ENCODE results near the gene SLC35E3. TPM values are rescaled to one million over a fixed set of nuclear protein-coding genes. Genes with fewer than 3 reads are reported as not detected.

SLC35E3 gene
- total and polyA plus RNA-seq, 2 of the 13 experiments (the other 11 are each of a cell fraction or from before 2014, with no cell fraction given), result 13.0 to 22.1 TPM

GRCh38 chr12:68807576-68808387 lies 61.8 kb downstream of the SLC35E3 start, which contains the start of gene MDM2:
Gene MDM2 (plus strand): TSS chr12:68808177. CDS start chr12:68808478, 301 bp downstream.
- Histone ChIP-seq H3K4me1 (ENCODE audit: insufficient read depth, low read length) (peaks cover 27% of the 10 kb centered on the region), H3K9me3 (ENCODE audit: low read length) (no peaks in the 10 kb centered on the region), H3K79me2 (ENCODE audit: insufficient read depth, low read length) (peaks cover 69% of the 10 kb centered on the region), H3K27me3 (ENCODE audit: control insufficient read depth in 1 of 2, insufficient read depth in 2 of 2, low read length in 2 of 2) (peaks cover 0 to 5% of the 10 kb centered on the region in 2 experiments; a peak in 1 of 5 replicates), H3K4me2 (ENCODE audit: low read depth, low read length) (peak within 1 kb of the TSS; percentile 88), H4K20me1 (ENCODE audit: insufficient read depth, low read length) (peaks cover 19% of the 10 kb centered on the region), H3K9ac (ENCODE audit: insufficient read depth, low read depth, low read length) (peak within 1 kb of the TSS; percentile 95), H2AFZ (ENCODE audit: low read length) (no peak within 1 kb of the TSS), H3K27ac (ENCODE audit: extremely low read length, insufficient read depth, low read length) (peak within 1 kb of the TSS; percentile 99), H3K36me3 (replicated peaks in 1 of 2; ENCODE audit: control insufficient read depth in 1 of 2, insufficient read depth in 2 of 2, low read length in 2 of 2) (peaks cover 0 to 6% of the 10 kb centered on the region in 2 experiments; a peak in 2 of 5 replicates), H3K4me3 (replicated peaks in 1 of 3; ENCODE audit: insufficient read depth in 1 of 3, low read depth in 2 of 3, low read length in 3 of 3) (peak within 1 kb of the TSS; percentile 82 to 94 (median 88))
- DNase-seq (ENCODE audit: low spot score) (peak; percentile 90), FAIRE-seq (peak; percentile 44), ATAC-seq (peak; percentile 73)
- in situ Hi-C loops (cut with HindIII; ENCODE audit: extremely low pct_ligation_motif_present, low pct_unique_long_range_greater_than_20kb) (loop anchor here (5.0 kb wide), 1 partner anchor 60 kb away; the partner anchor contains the start of gene SLC35E3), intact Hi-C loops (cut with micrococcal nuclease; ENCODE audit: unreplicated experiment) (loop anchor here (1.0 to 5.0 kb wide), 3 partner anchors 20 to 195 kb away; partner anchors contain the start of genes RAP1B and SLC35E3)
- POLR2A ChIA-PET, result interaction anchor here (0.5 to 3.3 kb wide), 14 partner anchors 10 to 476 kb away, joined by 3 to 184 read pairs (median 6); partner anchors contain the start of genes MDM1, RAP1B and SLC35E3
- TSS peak; percentile 95 for BruUV-seq (replicated peaks)
- under 1% methylated on average over 16 of the region's 72 CpGs for WGBS (ENCODE audit: low lambda C conversion rate)
- CTCF ChIA-PET (ENCODE audit: low intra/inter-chr PET ratio, low total read pairs), result no interaction called here
- TF ChIP-seq SP4 (CRISPR knock-in tag; IDR thresholded peaks at IDR 0.05) (peak; percentile 12; the same call in 1 of the 2 replicates), RNF2 (conservative IDR thresholded peaks at IDR 0.05; ENCODE audit: low read depth) (peak; percentile 91), KLF6 (CRISPR knock-in tag; IDR thresholded peaks at IDR 0.05) (peak; percentile 74; the same call in 1 of the 2 replicates), SOX5 (CRISPR knock-in tag; IDR thresholded peaks at IDR 0.05; ENCODE audit: borderline replicate concordance) (peak; percentile 58; the same call in 1 of the 2 replicates), SIN3A (IDR thresholded peaks at IDR 0.05; ENCODE audit: borderline replicate concordance, low read depth, low read length) (peak; percentile 39; the same call in 1 of the 2 replicates), SKIL (CRISPR knock-in tag; IDR thresholded peaks at IDR 0.05; ENCODE audit: borderline replicate concordance) (peak; percentile 83), ATRX (CRISPR knock-in tag; IDR thresholded peaks at IDR 0.05; ENCODE audit: borderline replicate concordance) (no peak), PAWR (CRISPR knock-in tag; IDR thresholded peaks at IDR 0.05; ENCODE audit: borderline replicate concordance) (no peak), ZNF614 (CRISPR knock-in tag; IDR thresholded peaks at IDR 0.05; ENCODE audit: borderline replicate concordance) (peak; percentile 52; the same call in 1 of the 2 replicates), ZNF225 (CRISPR knock-in tag; IDR thresholded peaks at IDR 0.05) (no peak), BATF2 (CRISPR knock-in tag; IDR thresholded peaks at IDR 0.05) (no peak), MEF2D (CRISPR knock-in tag; IDR thresholded peaks at IDR 0.05) (0 out of 2 replicates have a peak, but pooled peaks have one; percentile 7), NAIF1 (CRISPR knock-in tag; IDR thresholded peaks at IDR 0.05; ENCODE audit: borderline replicate concordance) (peak; percentile 99), ZSCAN31 (CRISPR knock-in tag; IDR thresholded peaks at IDR 0.05; ENCODE audit: low read depth) (peak; percentile 72; the same call in 1 of the 2 replicates), DNMT3B (CRISPR knock-in tag; conservative IDR thresholded peaks at IDR 0.05) (no peak; the same call in 1 of the 2 replicates)
- TF ChIP-seq, protein P1, sequence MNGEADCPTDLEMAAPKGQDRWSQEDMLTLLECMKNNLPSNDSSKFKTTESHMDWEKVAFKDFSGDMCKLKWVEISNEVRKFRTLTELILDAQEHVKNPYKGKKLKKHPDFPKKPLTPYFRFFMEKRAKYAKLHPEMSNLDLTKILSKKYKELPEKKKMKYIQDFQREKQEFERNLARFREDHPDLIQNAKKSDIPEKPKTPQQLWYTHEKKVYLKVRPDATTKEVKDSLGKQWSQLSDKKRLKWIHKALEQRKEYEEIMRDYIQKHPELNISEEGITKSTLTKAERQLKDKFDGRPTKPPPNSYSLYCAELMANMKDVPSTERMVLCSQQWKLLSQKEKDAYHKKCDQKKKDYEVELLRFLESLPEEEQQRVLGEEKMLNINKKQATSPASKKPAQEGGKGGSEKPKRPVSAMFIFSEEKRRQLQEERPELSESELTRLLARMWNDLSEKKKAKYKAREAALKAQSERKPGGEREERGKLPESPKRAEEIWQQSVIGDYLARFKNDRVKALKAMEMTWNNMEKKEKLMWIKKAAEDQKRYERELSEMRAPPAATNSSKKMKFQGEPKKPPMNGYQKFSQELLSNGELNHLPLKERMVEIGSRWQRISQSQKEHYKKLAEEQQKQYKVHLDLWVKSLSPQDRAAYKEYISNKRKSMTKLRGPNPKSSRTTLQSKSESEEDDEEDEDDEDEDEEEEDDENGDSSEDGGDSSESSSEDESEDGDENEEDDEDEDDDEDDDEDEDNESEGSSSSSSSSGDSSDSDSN (CRISPR knock-in tag; IDR thresholded peaks at IDR 0.05), result peak; percentile 48; the same call in 1 of the 2 replicates
- TF ChIP-seq, protein P2, sequence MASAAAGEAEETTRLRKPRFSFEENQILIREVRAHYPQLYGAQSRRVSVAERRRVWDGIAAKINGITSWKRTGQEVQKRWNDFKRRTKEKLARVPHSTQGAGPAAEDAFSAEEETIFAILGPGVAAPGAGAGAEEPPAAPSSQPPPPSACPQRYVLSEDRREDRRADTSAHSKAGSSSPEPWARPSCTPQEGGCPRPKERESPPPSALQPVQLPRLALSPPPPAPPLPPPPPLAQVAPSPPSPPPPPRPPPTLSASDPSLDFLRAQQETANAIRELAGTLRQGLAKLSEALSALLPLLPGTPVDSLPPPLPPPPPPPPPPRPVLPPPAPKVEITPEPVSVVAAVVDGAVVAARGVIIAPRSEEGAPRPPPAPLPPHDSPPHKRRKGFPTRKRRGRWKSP (CRISPR knock-in tag; IDR thresholded peaks at IDR 0.05), result peak; percentile 88

Data from HepG2 (cell line).